HG02885 (cell line): ENCODE measurements around the gene F3.

Experiments used
- ATAC-seq: cut with Tn5 transposase; IDR thresholded peaks from one replicate; pipeline ENCODE4 v1.9.1; 2021; ENCODE audit warnings: mild to moderate bottlenecking; ENCODE audit not compliant: unreplicated experiment, poor library complexity

F3 gene

GRCh38 chr1:94529416-94529815 is 12.1 kb downstream of the F3 start:
- ATAC-seq, result no peak

- ATAC-seq, result no peak
These were observed 12.7 kb downstream of the F3 start for GRCh38 chr1:94528826-94529225.

GRCh38 chr1:94528299-94528698 is 13.3 kb downstream of the F3 start:
- ATAC-seq, result no peak

GRCh38 chr1:94527447-94528031 is 14.0 kb downstream of the F3 start:
- ATAC-seq, result no peak

- ATAC-seq, result no peak
These were observed 15.2 kb downstream of the F3 start for GRCh38 chr1:94526152-94526980.

GRCh38 chr1:94524531-94524930 is 17.0 kb downstream of the F3 start:
- ATAC-seq, result no peak

GRCh38 chr1:94522304-94522703 is 19.3 kb downstream of the F3 start:
- ATAC-seq, result no peak

- no peak for ATAC-seq
These were observed 22.2 kb downstream of the F3 start for GRCh38 chr1:94519351-94519750.

GRCh38 chr1:94515296-94515947 is 26.1 kb downstream of the F3 start:
- ATAC-seq, result no peak

GRCh38 chr1:94514095-94514727 is 27.3 kb downstream of the F3 start:
- no peak for ATAC-seq

- ATAC-seq, result no peak
These were observed 28.7 kb downstream of the F3 start for GRCh38 chr1:94512816-94513215.

- no peak for ATAC-seq
These were observed 37.0 kb downstream of the F3 start for GRCh38 chr1:94504601-94505000.

GRCh38 chr1:94503153-94503552 is 38.4 kb downstream of the F3 start:
- ATAC-seq, result no peak

GRCh38 chr1:94501935-94502334 is 39.6 kb downstream of the F3 start:
- no peak for ATAC-seq

GRCh38 chr1:94501426-94501825 is 40.1 kb downstream of the F3 start:
- no peak for ATAC-seq

- no peak for ATAC-seq
These were observed 45.3 kb downstream of the F3 start for GRCh38 chr1:94496076-94496755.

- ATAC-seq, result no peak
These were observed 51.0 kb downstream of the F3 start for GRCh38 chr1:94490556-94490955.

- no peak for ATAC-seq
These were observed 54.6 kb downstream of the F3 start for GRCh38 chr1:94486990-94487389.

- ATAC-seq, result peak; percentile 95
These were observed 60.1 kb downstream of the F3 start for GRCh38 chr1:94481473-94481933.

- no peak for ATAC-seq
These were observed 61.9 kb downstream of the F3 start for GRCh38 chr1:94479682-94480081.
